ENCODE data around the gene APOBEC3F. TPM values are rescaled to one million over a fixed set of nuclear protein-coding genes. Genes with fewer than 3 reads are reported as not detected.
"Not testable (repeated sequence)": the region's sequence is repeated elsewhere in the genome, so short reads cannot be mapped to it uniquely, and the experiment has no call there.

The APOBEC3F gene
- total RNA-seq, 1 donor from 2014 or later: 2.8 TPM

DNA sequence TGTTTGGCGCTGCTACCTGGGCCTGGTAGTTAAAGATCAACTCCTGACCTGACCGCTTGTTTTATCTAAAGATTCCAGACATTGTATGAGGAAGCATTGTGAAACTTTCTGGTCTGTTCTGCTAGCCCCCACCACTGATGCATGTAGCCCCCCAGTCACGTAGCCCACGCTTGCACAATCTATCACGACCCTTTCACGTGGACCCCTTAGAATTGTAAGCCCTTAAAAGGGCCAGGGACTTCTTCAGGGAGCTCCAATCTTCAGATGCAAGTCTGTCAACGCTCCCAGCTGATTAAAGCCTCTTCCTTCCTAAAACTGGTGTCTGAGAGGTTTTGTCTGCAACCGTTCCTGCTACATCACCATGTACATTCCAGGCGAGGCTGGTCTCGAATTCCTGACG lies 15.0 kb downstream of the APOBEC3F start:
- Mint-ChIP-seq H3K4me3 (ENCODE audit: unreplicated experiment) (no peak overlapping the region), H3K4me1 (ENCODE audit: low read depth, unreplicated experiment) (no peaks in the 10 kb centered on the region), H3K27ac (ENCODE audit: unreplicated experiment) (no peak overlapping the region), H3K27me3 (ENCODE audit: unreplicated experiment) (peaks cover under 1% of the 10 kb centered on the region), H3K36me3 (ENCODE audit: unreplicated experiment) (no peaks in the 10 kb centered on the region), H3K9me3 (ENCODE audit: unreplicated experiment) (peaks cover 3% of the 10 kb centered on the region)
- DNase-seq: no peak
- no peak for TF ChIP-seq CTCF (IDR thresholded peaks at IDR 0.05; ENCODE audit: partially characterized antibody, unreplicated experiment)

GRCh38 chr22:39061290-39061689 lies 20.6 kb downstream of the APOBEC3F start:
- H3K4me1 Mint-ChIP-seq (ENCODE audit: low read depth, unreplicated experiment); H3K36me3 Mint-ChIP-seq (ENCODE audit: unreplicated experiment); H3K27ac Mint-ChIP-seq (ENCODE audit: unreplicated experiment); H3K9me3 Mint-ChIP-seq (ENCODE audit: unreplicated experiment); H3K4me3 Mint-ChIP-seq (ENCODE audit: unreplicated experiment); DNase-seq; H3K27me3 Mint-ChIP-seq (ENCODE audit: unreplicated experiment): not testable (repeated sequence)

DNA sequence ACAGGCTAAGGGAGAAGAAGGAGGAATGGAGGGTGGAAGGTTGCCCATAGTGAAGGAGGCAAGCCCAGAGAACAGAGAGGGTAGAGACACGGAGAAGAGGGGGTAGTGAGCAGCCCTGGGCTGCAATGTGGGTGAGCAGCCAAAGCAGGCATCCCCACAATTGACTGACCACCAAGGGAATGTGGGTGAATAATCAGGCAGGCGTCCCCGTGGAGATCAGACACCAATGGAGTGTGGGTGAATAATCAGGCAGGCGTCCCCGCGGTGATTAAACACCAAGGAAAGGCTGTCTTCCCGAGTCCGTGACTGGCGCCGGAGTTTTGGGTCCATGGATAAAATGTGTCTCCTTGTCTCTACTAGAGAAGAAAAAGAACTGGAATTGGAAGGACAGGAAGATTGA lies 21.3 kb downstream of the APOBEC3F start:
- DNase-seq; H3K4me3 Mint-ChIP-seq (ENCODE audit: unreplicated experiment); H3K9me3 Mint-ChIP-seq (ENCODE audit: unreplicated experiment); H3K4me1 Mint-ChIP-seq (ENCODE audit: low read depth, unreplicated experiment); H3K27ac Mint-ChIP-seq (ENCODE audit: unreplicated experiment); H3K36me3 Mint-ChIP-seq (ENCODE audit: unreplicated experiment); H3K27me3 Mint-ChIP-seq (ENCODE audit: unreplicated experiment): not testable (repeated sequence)

DNA sequence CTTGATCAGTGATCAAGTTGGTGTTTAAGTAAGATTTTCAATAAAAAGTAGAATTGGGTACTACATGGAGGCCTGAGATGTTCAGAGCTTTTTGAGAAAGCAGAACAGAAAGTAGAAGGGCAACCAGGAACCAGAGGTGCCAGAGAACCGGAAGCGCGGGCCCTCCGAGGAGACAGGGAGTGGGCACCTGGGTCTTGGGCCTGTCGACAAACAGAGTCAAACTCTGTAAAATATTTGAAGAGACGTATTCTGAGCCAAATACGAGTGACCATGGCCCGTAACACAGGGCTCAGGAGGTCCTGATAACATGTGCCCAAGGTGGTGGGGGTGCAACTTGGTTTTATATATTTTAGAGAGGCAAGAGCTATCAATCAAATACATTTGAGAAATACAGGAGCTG lies 23.2 kb downstream of the APOBEC3F start:
- H3K36me3 Mint-ChIP-seq (ENCODE audit: unreplicated experiment); H3K27ac Mint-ChIP-seq (ENCODE audit: unreplicated experiment); H3K4me1 Mint-ChIP-seq (ENCODE audit: low read depth, unreplicated experiment); DNase-seq; H3K4me3 Mint-ChIP-seq (ENCODE audit: unreplicated experiment); H3K27me3 Mint-ChIP-seq (ENCODE audit: unreplicated experiment); H3K9me3 Mint-ChIP-seq (ENCODE audit: unreplicated experiment): not testable (repeated sequence)

- H3K4me1 Mint-ChIP-seq (ENCODE audit: low read depth, unreplicated experiment); H3K27me3 Mint-ChIP-seq (ENCODE audit: unreplicated experiment); H3K27ac Mint-ChIP-seq (ENCODE audit: unreplicated experiment); H3K9me3 Mint-ChIP-seq (ENCODE audit: unreplicated experiment); H3K36me3 Mint-ChIP-seq (ENCODE audit: unreplicated experiment); DNase-seq; H3K4me3 Mint-ChIP-seq (ENCODE audit: unreplicated experiment): not testable (repeated sequence)
Measured at GRCh38 chr22:39066442-39067276, 26.0 kb downstream of the APOBEC3F start.

- no peak for DNase-seq
- no peak for TF ChIP-seq CTCF (IDR thresholded peaks at IDR 0.05; ENCODE audit: partially characterized antibody, unreplicated experiment)
- no peak overlapping the region for H3K4me3 Mint-ChIP-seq (ENCODE audit: unreplicated experiment)
- H3K9me3 Mint-ChIP-seq (ENCODE audit: unreplicated experiment): no peaks in the 10 kb centered on the region
- no peaks in the 10 kb centered on the region for H3K36me3 Mint-ChIP-seq (ENCODE audit: unreplicated experiment)
- H3K4me1 Mint-ChIP-seq (ENCODE audit: low read depth, unreplicated experiment): no peaks in the 10 kb centered on the region
- no peak overlapping the region for H3K27ac Mint-ChIP-seq (ENCODE audit: unreplicated experiment)
- peaks cover 3% of the 10 kb centered on the region for H3K27me3 Mint-ChIP-seq (ENCODE audit: unreplicated experiment)
Measured at GRCh38 chr22:39068033-39068785, 27.5 kb downstream of the APOBEC3F start.

DNA sequence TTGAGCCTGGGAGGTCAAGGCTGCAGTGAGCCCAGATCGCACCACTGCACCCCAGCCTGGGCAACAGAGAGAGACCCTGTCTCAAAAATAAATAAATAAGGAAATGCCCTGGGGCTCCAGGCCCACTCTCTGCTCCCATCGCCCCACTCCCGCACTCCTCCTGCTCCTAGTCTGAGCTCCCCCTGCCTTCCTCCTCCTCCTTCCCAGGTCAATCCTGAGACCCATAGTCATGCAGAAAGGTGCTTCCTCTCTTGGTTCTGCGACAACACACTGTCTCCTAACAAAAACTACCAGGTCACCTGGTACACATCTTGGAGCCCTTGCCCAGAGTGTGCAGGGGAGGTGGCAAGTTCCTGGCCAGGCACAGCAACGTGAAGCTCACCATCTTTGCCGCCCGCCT lies 29.5 kb downstream of the APOBEC3F start:
- no peaks in the 10 kb centered on the region for H3K36me3 Mint-ChIP-seq (ENCODE audit: unreplicated experiment)
- no peaks in the 10 kb centered on the region for H3K9me3 Mint-ChIP-seq (ENCODE audit: unreplicated experiment)
- H3K27ac Mint-ChIP-seq (ENCODE audit: unreplicated experiment): no peak overlapping the region
- peaks cover 3% of the 10 kb centered on the region for H3K27me3 Mint-ChIP-seq (ENCODE audit: unreplicated experiment)
- TF ChIP-seq CTCF (IDR thresholded peaks at IDR 0.05; ENCODE audit: partially characterized antibody, unreplicated experiment): no peak
- H3K4me1 Mint-ChIP-seq (ENCODE audit: low read depth, unreplicated experiment): no peaks in the 10 kb centered on the region
- no peak for DNase-seq
- no peak overlapping the region for H3K4me3 Mint-ChIP-seq (ENCODE audit: unreplicated experiment)

DNA sequence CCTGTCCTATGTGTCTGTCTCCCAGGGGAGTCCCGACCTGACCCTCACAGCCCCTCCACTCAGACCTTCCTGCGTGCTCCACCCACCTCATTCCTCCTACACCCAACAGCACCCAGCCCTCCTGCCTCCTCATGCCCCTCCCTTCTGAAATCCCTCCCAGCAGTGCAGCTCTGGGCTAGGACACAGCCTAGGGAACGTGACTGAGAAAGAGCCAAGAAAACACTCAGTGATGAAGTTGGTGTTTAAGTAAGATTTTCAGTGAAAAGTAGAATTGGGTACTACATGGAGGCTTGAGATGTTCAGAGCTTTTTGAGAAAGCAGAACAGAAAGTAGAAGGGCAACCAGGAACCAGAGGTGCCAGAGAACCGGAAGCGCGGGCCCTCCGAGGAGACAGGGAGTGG lies 31.9 kb downstream of the APOBEC3F start:
- not testable (repeated sequence) for H3K27me3 Mint-ChIP-seq (ENCODE audit: unreplicated experiment); DNase-seq; H3K36me3 Mint-ChIP-seq (ENCODE audit: unreplicated experiment); H3K27ac Mint-ChIP-seq (ENCODE audit: unreplicated experiment); H3K4me1 Mint-ChIP-seq (ENCODE audit: low read depth, unreplicated experiment); H3K9me3 Mint-ChIP-seq (ENCODE audit: unreplicated experiment); H3K4me3 Mint-ChIP-seq (ENCODE audit: unreplicated experiment)
